ENCODE results near the gene DGKQ.

DNA sequence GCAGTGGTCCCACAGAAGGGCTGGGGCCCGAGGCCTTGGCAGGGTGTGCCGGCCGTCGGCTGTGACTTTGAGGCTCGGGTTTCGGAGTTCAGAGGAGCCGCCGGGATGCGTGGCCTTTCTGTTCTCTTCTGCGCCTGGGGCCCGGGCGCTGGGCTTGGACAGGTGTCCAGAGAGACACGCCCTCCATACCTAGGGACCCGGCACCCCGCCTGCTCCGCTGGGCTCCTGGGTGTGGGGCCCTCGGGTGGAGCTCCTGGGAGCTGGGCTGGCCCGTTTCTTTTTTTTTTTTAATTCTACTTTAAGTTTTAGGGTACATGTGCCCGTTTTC, 49.3 kb upstream of the DGKQ start:
- TF ChIP-seq, protein P1, sequence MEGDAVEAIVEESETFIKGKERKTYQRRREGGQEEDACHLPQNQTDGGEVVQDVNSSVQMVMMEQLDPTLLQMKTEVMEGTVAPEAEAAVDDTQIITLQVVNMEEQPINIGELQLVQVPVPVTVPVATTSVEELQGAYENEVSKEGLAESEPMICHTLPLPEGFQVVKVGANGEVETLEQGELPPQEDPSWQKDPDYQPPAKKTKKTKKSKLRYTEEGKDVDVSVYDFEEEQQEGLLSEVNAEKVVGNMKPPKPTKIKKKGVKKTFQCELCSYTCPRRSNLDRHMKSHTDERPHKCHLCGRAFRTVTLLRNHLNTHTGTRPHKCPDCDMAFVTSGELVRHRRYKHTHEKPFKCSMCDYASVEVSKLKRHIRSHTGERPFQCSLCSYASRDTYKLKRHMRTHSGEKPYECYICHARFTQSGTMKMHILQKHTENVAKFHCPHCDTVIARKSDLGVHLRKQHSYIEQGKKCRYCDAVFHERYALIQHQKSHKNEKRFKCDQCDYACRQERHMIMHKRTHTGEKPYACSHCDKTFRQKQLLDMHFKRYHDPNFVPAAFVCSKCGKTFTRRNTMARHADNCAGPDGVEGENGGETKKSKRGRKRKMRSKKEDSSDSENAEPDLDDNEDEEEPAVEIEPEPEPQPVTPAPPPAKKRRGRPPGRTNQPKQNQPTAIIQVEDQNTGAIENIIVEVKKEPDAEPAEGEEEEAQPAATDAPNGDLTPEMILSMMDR (IDR thresholded peaks at IDR 0.05; ENCODE audit: extremely low read depth in 1 of 2, insufficient read depth in 1 of 2, low read depth in 1 of 2, low read length in 2 of 2): no peak
- no peak for TF ChIP-seq POLR2A (IDR thresholded peaks at IDR 0.05; ENCODE audit: low read depth, low read length)
- no peak for TF ChIP-seq MAX (IDR thresholded peaks at IDR 0.05; ENCODE audit: insufficient read depth, insufficient read length)
- no peak for TF ChIP-seq EZH2 (IDR thresholded peaks at IDR 0.05; ENCODE audit: borderline replicate concordance, low read depth, low read length, severe bottlenecking)
- no peak for TF ChIP-seq POLR2AphosphoS5 (IDR thresholded peaks at IDR 0.05; ENCODE audit: insufficient read depth, low read depth, low read length)
- no peak for TF ChIP-seq MYC (IDR thresholded peaks at IDR 0.05; ENCODE audit: low read depth, low read length)

Measured in endothelial cell of umbilical vein (primary cell).